C4-2B (cell line): ENCODE data around the gene ATR.
"Not testable (repeated sequence)": the region's sequence is repeated elsewhere in the genome, so short reads cannot be mapped to it uniquely, and the experiment has no call there.

Experiments
- ZFX ChIP-seq: fragments of 450-650 bp; IDR thresholded peaks from 2 replicates; pipeline ENCODE4 v1.6.1; 2017
- TF ChIP-seq, protein P1 (sequence below): fragments of 450-650 bp; conservative IDR thresholded peaks from 2 replicates; pipeline ENCODE4 v1.5.1; 2017; ENCODE audit warnings: mild to moderate bottlenecking

DNA sequence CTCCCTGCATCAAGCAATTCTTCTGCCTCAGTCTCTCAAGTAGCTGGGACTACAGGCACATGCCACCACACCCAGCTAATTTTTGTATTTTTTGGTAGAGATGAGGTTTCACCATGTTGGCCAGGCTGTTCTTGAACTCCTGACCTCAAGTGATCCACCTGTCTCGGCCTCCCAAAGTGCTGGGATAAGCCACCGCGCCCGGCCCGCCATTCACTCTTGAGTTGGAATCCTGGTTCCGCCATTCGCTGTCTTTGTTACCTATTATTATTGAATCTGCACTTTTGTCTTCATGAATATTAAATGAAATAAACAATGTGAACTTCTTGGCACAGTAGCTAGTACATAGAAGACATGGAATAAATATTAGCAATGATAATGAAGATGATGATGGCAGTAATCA lies 13.7 kb upstream of the ATR start:
- TF ChIP-seq ZFX, result not testable (repeated sequence)
- TF ChIP-seq, protein P1, sequence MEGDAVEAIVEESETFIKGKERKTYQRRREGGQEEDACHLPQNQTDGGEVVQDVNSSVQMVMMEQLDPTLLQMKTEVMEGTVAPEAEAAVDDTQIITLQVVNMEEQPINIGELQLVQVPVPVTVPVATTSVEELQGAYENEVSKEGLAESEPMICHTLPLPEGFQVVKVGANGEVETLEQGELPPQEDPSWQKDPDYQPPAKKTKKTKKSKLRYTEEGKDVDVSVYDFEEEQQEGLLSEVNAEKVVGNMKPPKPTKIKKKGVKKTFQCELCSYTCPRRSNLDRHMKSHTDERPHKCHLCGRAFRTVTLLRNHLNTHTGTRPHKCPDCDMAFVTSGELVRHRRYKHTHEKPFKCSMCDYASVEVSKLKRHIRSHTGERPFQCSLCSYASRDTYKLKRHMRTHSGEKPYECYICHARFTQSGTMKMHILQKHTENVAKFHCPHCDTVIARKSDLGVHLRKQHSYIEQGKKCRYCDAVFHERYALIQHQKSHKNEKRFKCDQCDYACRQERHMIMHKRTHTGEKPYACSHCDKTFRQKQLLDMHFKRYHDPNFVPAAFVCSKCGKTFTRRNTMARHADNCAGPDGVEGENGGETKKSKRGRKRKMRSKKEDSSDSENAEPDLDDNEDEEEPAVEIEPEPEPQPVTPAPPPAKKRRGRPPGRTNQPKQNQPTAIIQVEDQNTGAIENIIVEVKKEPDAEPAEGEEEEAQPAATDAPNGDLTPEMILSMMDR, result not testable (repeated sequence)
